Epidermal melanocyte (primary cell): ENCODE results near the gene MICB.
"Not testable (repeated sequence)": the region's sequence is repeated elsewhere in the genome, so short reads cannot be mapped to it uniquely, and the experiment has no call there.

Experiments
- DNase-seq: peaks from one replicate; pipeline ENCODE4 v3.0.0; 2011; ENCODE audit warnings: low spot score; ENCODE audit not compliant: insufficient read length

The MICB gene

GRCh38 chr6:31473780-31474761 is 23.9 kb upstream of the MICB start:
- no peak for DNase-seq

- DNase-seq: no peak
Observed at GRCh38 chr6:31474871-31475286, 23.1 kb upstream of the MICB start.

DNA sequence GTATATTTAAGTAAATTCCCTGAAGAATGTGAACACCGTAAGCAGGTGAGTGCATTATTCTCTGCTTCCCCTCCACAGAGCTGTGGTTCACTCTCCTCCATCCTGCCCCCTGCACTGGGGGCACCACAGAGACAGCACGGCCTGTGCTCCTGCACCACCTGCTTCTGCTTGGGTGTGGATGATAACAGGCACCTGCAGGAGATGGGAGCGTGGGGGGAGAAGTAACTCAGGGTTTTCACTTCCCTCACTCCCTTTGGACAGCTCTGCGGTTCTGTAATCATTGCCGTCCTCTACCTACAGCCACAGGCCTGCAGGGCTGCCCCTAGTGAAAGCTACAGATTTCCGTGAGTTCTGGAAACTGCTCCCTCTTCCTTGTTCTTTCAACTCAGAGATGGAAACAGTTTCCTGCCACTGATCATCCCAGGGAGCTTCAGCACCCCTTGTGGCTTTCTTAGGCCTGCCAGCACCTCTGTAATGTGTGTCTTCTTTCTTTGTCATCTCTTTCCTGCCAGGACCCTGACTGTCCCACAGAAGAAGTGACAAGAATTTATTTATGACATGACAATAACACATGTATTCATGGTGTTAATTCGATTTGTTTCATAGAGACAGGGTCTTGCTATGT is 21.3 kb upstream of the MICB start:
- DNase-seq: no peak

DNA sequence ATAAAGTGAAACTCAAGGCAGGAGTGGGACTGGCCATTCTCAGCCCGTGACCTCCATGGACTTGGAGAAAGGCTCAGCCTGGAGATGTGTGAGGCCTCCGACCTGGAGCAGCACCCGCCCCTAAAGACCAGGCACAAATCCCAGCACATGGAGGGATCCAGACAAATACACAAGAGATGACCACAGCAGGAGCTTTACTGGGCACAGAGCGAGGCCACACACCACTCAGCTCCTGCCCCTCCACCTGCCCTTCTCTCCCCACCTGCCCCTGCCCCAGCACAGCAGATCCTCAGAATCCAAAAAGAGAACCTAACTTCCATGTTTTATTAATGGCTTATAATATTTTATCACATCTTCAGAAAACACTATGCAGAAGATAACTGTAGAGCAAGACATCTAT is 20.4 kb upstream of the MICB start:
- no peak for DNase-seq

GRCh38 chr6:31478186-31478950 is 19.6 kb upstream of the MICB start:
- no peak for DNase-seq

- DNase-seq: no peak
Observed at GRCh38 chr6:31479151-31479932, 18.6 kb upstream of the MICB start.

DNA sequence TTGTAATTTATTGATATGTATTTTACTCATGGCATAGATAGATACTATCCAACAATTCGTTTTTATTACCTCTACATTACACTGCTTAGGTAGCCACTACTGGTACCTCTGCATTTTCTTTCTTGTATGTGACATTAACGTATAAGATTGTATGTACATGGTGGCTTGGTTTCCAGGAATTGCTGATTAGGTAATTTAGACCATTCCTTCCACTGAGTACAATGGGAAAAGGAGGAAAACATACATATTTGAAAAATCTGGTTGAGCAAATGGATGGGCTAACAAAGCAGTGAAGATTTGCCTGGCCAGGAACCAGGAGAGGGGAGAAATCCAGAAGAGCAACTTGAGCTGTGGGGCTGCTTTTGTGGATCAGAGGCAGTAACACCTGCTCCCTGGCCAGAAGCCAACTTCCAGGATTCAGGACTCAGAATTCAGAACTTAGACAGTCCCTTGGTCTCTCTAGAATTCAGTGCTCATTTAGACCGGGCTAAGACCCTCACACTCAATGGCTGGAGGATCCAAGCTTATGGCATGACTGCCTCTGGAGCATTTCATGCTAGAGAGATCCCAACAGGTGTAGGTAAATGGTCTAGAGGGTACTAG is 17.9 kb upstream of the MICB start:
- DNase-seq: no peak

DNA sequence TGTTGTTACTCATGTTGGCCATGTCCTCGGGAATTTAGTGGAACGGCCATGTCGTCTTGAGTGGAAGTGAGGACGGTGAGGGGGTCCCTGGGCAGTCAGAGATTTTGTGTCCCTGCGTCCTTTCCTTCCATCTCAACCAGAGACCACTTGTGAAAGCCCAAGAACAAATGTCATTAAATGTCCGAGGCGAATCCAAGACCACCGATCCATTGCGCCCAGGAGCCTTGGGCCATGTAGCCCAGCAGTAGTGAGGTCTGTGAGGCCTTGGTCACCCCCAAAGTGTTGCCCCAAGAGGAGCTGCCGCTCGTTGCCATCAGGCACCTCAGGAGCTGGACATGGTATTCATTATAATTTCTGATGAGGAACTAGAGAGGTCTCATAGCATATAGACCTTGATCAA is 17.4 kb upstream of the MICB start:
- no peak for DNase-seq

- DNase-seq: no peak
Observed at GRCh38 chr6:31483392-31483791, 14.6 kb upstream of the MICB start.

- DNase-seq: no peak
Observed at GRCh38 chr6:31485055-31485454, 12.9 kb upstream of the MICB start.

DNA sequence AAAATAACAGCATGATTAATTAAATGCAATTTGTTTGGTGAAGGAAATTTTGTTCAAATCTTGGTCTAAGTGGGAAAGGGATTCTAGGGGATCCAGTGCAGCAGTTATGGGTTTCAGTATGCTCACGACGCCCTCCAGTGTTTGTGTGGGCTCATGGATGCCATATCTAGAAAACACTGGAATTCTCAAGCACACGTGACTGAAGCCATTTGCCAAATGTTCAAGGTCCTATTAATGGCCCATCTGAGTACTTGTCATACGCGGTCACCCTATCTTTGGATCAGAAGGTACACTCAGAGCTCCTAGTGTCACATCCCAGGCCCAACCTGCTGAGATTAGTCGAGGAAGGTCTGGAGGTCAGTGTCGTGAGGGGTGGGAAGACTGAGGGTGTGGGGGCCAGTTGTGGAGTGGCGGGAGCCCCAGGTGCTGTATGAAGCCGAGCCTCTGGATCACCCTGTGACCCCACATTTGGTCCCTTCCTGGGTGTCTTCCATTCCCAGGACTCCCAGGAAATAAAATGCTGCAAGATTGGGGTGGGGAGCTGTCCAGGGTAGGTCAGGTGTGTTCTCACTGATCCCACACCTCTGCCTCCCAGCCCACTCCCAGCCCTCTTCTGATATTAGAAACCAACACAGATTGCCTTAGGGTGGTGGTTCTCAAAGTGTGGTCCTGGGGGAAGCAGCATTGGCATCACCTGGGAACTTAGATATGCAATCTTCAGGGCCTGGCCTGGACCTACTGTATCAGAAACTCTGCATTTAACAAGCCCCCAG is 11.7 kb upstream of the MICB start:
- DNase-seq: not testable (repeated sequence)

DNA sequence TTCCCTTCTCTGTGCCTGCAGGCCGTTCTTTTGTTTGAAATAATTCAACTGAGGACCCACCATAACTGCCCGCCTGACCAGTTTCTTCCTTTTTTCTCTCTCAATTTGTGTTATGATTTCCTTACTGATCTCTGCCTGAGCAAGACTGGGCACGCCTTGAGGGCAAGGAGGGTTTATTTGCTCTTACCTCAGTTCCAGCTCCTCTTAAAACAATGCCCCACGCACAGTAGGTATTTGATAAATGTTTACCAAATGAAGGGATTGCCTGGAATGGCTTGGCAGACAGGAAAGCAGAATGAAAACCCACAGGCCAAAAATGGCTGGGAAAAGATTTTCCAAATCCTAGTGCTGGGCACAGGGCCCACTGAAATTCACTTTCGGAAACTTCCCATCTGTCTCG is 10.3 kb upstream of the MICB start:
- DNase-seq: not testable (repeated sequence)

- DNase-seq: no peak
Observed at GRCh38 chr6:31489086-31489485, 8.9 kb upstream of the MICB start.

GRCh38 chr6:31490115-31490873 is 7.7 kb upstream of the MICB start:
- no peak for DNase-seq

- not testable (repeated sequence) for DNase-seq
Observed at GRCh38 chr6:31493550-31493874, 4.4 kb upstream of the MICB start.

DNA sequence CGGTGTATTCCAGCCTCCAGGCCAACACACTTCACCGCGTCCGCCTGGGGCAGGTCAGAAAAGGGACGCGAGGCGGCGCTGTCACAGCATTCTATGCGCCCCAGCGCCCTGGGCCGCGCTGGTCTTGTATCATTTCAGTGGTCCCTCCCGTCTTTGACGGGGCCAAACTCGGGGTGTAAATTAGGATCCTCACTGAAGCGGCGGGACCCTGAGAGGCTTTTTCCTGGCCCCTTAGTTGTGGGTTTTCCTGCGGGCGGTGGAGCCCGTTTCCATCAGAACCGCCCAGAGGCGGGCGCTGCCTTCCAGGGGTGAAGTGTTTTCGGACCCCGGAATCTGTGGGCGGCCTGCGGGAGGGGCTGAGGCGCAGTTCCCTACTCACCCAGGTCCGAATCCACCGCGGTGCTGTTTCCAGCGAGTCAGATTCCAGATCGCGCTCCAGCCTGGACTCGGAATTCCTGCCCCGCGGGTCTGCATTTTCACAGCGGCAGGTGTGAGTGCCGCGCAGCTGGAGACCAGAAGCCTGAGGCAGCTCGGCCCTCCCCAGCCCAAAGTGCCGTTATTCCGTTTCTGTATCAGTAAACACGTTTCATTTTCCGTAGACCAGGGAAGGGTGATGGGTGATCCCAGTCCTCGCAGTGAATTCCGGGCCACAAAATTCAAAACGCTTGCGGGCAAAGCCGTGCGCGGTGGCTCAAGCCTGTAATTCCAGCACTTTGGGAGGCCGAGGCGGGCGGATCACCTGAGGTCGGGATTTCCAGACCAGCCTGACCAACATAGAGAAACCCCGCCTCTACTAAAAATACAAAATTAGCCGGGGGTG is 3.9 kb upstream of the MICB start:
- DNase-seq: peak; percentile 43

DNA sequence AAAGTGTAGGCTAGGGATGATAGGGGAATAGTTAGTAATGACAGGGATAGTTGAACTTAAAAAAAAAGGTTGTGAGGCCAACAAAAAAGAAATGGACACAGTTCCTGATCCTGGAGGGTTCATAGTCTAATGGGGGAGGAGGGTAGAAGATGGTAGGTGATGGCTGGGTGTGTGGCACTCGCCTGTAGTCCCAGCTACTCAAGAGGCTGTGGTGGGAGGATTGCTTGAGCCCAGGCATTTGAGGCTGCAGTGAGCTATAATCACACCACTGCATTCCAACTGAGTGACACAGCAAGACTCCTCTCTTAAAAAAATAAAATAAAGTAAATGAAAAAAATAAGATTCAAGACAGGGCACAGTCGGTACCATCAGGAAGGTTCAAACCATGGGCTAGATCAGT is 2.4 kb upstream of the MICB start:
- DNase-seq: no peak

DNA sequence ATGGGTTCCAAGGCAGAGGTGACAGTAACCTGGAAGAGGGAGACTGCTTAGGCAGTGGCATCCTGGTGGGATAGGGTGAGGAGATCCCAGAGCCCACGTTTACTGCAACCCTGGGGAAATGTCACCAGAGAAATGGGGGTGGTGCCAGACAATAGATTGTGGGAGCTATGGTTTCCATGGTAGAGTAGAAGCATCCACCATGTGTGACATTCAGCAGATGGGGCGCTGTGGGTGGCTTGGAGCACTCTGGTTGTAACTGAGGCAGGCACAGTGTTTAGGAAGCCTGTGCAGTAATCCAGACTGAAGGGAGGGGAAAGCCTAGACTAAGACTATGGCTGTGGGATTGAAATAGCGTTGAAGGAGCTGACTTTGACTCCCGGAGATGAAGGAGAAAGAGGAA is 1.1 kb upstream of the MICB start:
- DNase-seq: not testable (repeated sequence)

DNA sequence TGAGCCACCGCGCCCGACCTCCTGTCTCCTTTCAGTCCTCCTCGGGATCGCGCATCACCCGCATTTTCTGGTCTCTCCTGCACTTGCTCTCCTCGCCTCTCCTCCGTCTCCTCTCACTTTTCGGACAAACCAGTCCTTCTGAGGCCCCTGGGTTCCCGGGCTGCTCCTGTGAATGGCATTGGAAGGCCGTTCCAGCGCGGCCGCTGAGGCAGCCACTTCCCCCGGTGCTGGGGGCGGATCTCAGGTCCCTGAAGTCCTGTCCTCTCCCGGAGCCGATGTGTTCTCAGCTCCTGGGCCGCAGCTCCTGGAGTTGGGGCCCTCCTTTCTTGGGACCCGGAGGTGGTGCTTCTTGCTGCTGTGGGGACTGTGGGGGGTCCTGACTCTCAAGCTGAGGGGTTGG is 803 bp downstream of the MICB start:
- no peak for DNase-seq
